Endothelial cell of umbilical vein (primary cell): Measurements from ENCODE around the gene CTSD. TPM values are rescaled to one million over a fixed set of nuclear protein-coding genes. Genes with fewer than 3 reads are reported as not detected.

Experiments used
- BruUV-seq: library from RNA; stranded (reverse); fragments of 400-500 nt; replicated peaks from 2 replicates; lab custom pipeline; 2021; lab: Mats Ljungman, UMichigan
- CTCF ChIA-PET: fragments of 300-600, 350-600 bp; sonication (Branson Sonifier 250); formaldehyde crosslinking; loops from one replicate; lab custom pipeline; 2021; ENCODE audit warnings: antibody characterized with exemption, inconsistent platforms; lab: Charles Lee
- POLR2A ChIA-PET: fragments of 300-600, 350-600 bp; sonication (Branson Sonifier 250); formaldehyde crosslinking; loops from one replicate; lab custom pipeline; 2021; ENCODE audit warnings: antibody characterized with exemption, inconsistent platforms; lab: Charles Lee
- DNase-seq: peaks from one replicate; pipeline ENCODE4 v3.0.0-alpha.2; 2011; ENCODE audit warnings: low read depth, low spot score
- FAIRE-seq: peaks from 2 replicates; lab custom pipeline; 2011; peaks lifted over from hg19 to GRCh38; lab: Jason Lieb, UNC
- H2AFZ ChIP-seq: 2 replicates; pipeline ENCODE4 v1.6.0; 2012; ENCODE audit warnings: low read depth, low read length, control low read depth, inconsistent platforms
- H3K27ac ChIP-seq: 2 replicates; pipeline ENCODE4 v1.5.1; 2011; ENCODE audit warnings: low read depth, mild to moderate bottlenecking, control low read depth, low read length, moderate library complexity; ENCODE audit not compliant: insufficient read depth
- H3K27me3 ChIP-seq, 2 experiments: 2 replicates each; pipeline versions ENCODE4 v1.6.0 to v1.6.1; 2011; ENCODE audit warnings: low read length in 2 of 2, mixed read lengths in 1 of 2; ENCODE audit not compliant: control insufficient read depth in 2 of 2, insufficient read depth in 2 of 2
- H3K36me3 ChIP-seq, 2 experiments: 2 replicates in 1 of 2; 3 replicates in 1 of 2; pipeline ENCODE4 v1.5.1; 2011; ENCODE audit warnings: low read length in 2 of 2, mild to moderate bottlenecking in 1 of 2, moderate library complexity in 1 of 2; ENCODE audit not compliant: control insufficient read depth in 2 of 2, insufficient read depth in 2 of 2; ENCODE audit errors: extremely low read depth in 1 of 2
- H3K4me1 ChIP-seq: 3 replicates; pipeline ENCODE4 v1.5.1; 2011; ENCODE audit warnings: mild to moderate bottlenecking, low read length; ENCODE audit not compliant: control insufficient read depth, insufficient read depth; ENCODE audit errors: extremely low read depth
- H3K4me2 ChIP-seq: 2 replicates; pipeline ENCODE4 v1.6.1; 2011; ENCODE audit warnings: low read length, control low read depth, mixed read lengths; ENCODE audit not compliant: insufficient read depth
- H3K4me3 ChIP-seq, 3 experiments: fragments of 200-600 bp in 1 of 3; sonication (generic), shearing (Covaris generic) in 1 of 3; replicated peaks in 1 of 3; 2 replicates each; pipeline ENCODE4 v1.5.1; 2011 to 2016; ENCODE audit warnings: control low read depth in 3 of 3, low read length in 3 of 3, mild to moderate bottlenecking in 2 of 3, inconsistent platforms in 1 of 3, low read depth in 1 of 3, moderate library complexity in 1 of 3; ENCODE audit not compliant: insufficient read depth in 1 of 3
- H3K79me2 ChIP-seq: 2 replicates; pipeline ENCODE4 v1.6.0; 2012; ENCODE audit warnings: low read length, inconsistent platforms; ENCODE audit not compliant: control insufficient read depth, insufficient read depth
- H3K9ac ChIP-seq: replicated peaks from 2 replicates; pipeline ENCODE3; 2011; ENCODE audit warnings: low read length, control low read depth; ENCODE audit not compliant: insufficient read depth; ENCODE audit errors: extremely low read depth
- H3K9me1 ChIP-seq: replicated peaks from 3 replicates; pipeline ENCODE4 v1.6.0; 2011; ENCODE audit warnings: mild to moderate bottlenecking, low read length; ENCODE audit not compliant: control insufficient read depth, insufficient read depth; ENCODE audit errors: extremely low read depth
- H3K9me3 ChIP-seq: replicated peaks from 2 replicates; pipeline ENCODE4 v1.5.1; 2012; ENCODE audit warnings: low read length, inconsistent platforms; ENCODE audit not compliant: control insufficient read depth, insufficient read depth
- H4K20me1 ChIP-seq: replicated peaks from 2 replicates; pipeline ENCODE3; 2011; ENCODE audit warnings: mild to moderate bottlenecking, low read length; ENCODE audit not compliant: control insufficient read depth, insufficient read depth; ENCODE audit errors: extremely low read depth
- EZH2 ChIP-seq: IDR thresholded peaks from 2 replicates; pipeline ENCODE4 v1.6.1; 2012; ENCODE audit warnings: borderline replicate concordance, low read depth, mild to moderate bottlenecking, moderate library complexity, low read length, inconsistent platforms; ENCODE audit not compliant: severe bottlenecking
- FOS ChIP-seq: IDR thresholded peaks from 2 replicates; pipeline ENCODE4 v1.6.1; 2011; ENCODE audit warnings: mild to moderate bottlenecking, low read length, moderate library complexity, borderline replicate concordance; ENCODE audit not compliant: insufficient read depth
- GATA2 ChIP-seq: IDR thresholded peaks from 2 replicates; pipeline ENCODE4 v1.7.0; 2011; ENCODE audit warnings: low read depth, mild to moderate bottlenecking, moderate library complexity, mixed read lengths, low read length; ENCODE audit not compliant: insufficient read length, insufficient read depth
- JUN ChIP-seq: IDR thresholded peaks from 2 replicates; pipeline ENCODE4 v1.6.1; 2011; ENCODE audit warnings: borderline replicate concordance, low read depth; ENCODE audit not compliant: insufficient read length, insufficient read depth
- MYC ChIP-seq: IDR thresholded peaks from one replicate; pipeline ENCODE4 v1.6.1; 2011; ENCODE audit warnings: mild to moderate bottlenecking, low read depth, low read length
- POLR2A ChIP-seq: IDR thresholded peaks from 2 replicates; pipeline ENCODE4 v1.6.1; 2012; ENCODE audit warnings: low read depth, mild to moderate bottlenecking, control low read depth, low read length
- POLR2AphosphoS5 ChIP-seq: IDR thresholded peaks from 2 replicates; pipeline ENCODE4 v1.6.1; 2012; ENCODE audit warnings: low read depth, mild to moderate bottlenecking, control low read depth, low read length, moderate library complexity; ENCODE audit not compliant: insufficient read depth
- dilution Hi-C: fragments of 300-500 bp; cut with MboI; formaldehyde crosslinking; loops from one replicate; pipeline ENCODE4 v1.15.0; 2019; ENCODE audit warnings: low sequenced_read_pairs; ENCODE audit not compliant: extremely low pct_ligation_motif_present
- intact Hi-C: fragments of 100-400 bp; cut with micrococcal nuclease; formaldehyde crosslinking; loops from one replicate; pipeline ENCODE4 v1.10.0; 2022
- polyA plus RNA-seq, 4 experiments: library from polyadenylated mRNA; depleted of rRNA in 3 of 4; stranded (reverse) in 3 of 4; unstranded in 1 of 4; fragments of >200 nt; gene quantifications; 2 replicates each; pipeline versions ENCODE4 v1.2.1 to v1.2.3, GENCODE V29; 2011 to 2012; ENCODE audit warnings: missing spikeins in 1 of 4
- total RNA-seq: library from RNA; stranded (reverse); gene quantifications from 2 replicates; pipeline ENCODE4 v1.2.3, GENCODE V29; 2021
- TF ChIP-seq, protein P1 (sequence below), 2 donors: IDR thresholded peaks; 1 replicate in 1 of 2; 2 replicates in 1 of 2; pipeline ENCODE4 v1.5.1; 2011; ENCODE audit warnings: low read length in 2 of 2, mild to moderate bottlenecking in 2 of 2, moderate library complexity in 2 of 2, control low read depth in 1 of 2, inconsistent platforms in 1 of 2, low read depth in 1 of 2; ENCODE audit not compliant: insufficient read depth in 1 of 2; ENCODE audit errors: extremely low read depth in 1 of 2
- TF ChIP-seq, protein P2 (sequence below): IDR thresholded peaks from 2 replicates; pipeline ENCODE4 v1.6.1; 2011; ENCODE audit not compliant: insufficient read depth, insufficient read length

Gene CTSD
- total and polyA plus RNA-seq, 2 donors (not counting 3 experiments of a cell fraction or from before 2014, with no cell fraction given): 215 to 248 TPM

- DNase-seq: no peak
- no peak overlapping the region for H3K9ac ChIP-seq
- dilution Hi-C loops: no loop called here
- no peak overlapping the region for H3K4me3 ChIP-seq
- no peaks in the 10 kb centered on the region for H3K27me3 ChIP-seq
- no peaks in the 10 kb centered on the region for H3K9me1 ChIP-seq
- no peaks in the 10 kb centered on the region for H4K20me1 ChIP-seq
- no peaks in the 10 kb centered on the region for H3K36me3 ChIP-seq
- no peak for FAIRE-seq
- H3K4me2 ChIP-seq: no peak overlapping the region
- H3K9me3 ChIP-seq: no peaks in the 10 kb centered on the region
- no peaks in the 10 kb centered on the region for H3K4me1 ChIP-seq
- intact Hi-C loops: no loop called here
- TF ChIP-seq JUN: no peak
- TF ChIP-seq, protein P1, sequence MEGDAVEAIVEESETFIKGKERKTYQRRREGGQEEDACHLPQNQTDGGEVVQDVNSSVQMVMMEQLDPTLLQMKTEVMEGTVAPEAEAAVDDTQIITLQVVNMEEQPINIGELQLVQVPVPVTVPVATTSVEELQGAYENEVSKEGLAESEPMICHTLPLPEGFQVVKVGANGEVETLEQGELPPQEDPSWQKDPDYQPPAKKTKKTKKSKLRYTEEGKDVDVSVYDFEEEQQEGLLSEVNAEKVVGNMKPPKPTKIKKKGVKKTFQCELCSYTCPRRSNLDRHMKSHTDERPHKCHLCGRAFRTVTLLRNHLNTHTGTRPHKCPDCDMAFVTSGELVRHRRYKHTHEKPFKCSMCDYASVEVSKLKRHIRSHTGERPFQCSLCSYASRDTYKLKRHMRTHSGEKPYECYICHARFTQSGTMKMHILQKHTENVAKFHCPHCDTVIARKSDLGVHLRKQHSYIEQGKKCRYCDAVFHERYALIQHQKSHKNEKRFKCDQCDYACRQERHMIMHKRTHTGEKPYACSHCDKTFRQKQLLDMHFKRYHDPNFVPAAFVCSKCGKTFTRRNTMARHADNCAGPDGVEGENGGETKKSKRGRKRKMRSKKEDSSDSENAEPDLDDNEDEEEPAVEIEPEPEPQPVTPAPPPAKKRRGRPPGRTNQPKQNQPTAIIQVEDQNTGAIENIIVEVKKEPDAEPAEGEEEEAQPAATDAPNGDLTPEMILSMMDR (IDR thresholded peaks at IDR 0.05; ENCODE audit: extremely low read depth in 1 of 2, insufficient read depth in 1 of 2, low read depth in 1 of 2, low read length in 2 of 2): no peak
- no peak for TF ChIP-seq POLR2AphosphoS5
- TF ChIP-seq POLR2A: no peak
- TF ChIP-seq, protein P2, sequence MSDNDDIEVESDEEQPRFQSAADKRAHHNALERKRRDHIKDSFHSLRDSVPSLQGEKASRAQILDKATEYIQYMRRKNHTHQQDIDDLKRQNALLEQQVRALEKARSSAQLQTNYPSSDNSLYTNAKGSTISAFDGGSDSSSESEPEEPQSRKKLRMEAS: no peak
- TF ChIP-seq GATA2: no peak
- TF ChIP-seq FOS: no peak
- TF ChIP-seq EZH2: no peak
- no peak for TF ChIP-seq MYC
- H2AFZ ChIP-seq: no peak overlapping the region
- CTCF ChIA-PET: interaction anchor here (1.0 to 2.8 kb wide), 4 partner anchors 13 to 295 kb away, joined by 3 to 19 read pairs (median 6); no protein-coding TSS in a partner anchor
- BruUV-seq: no TSS peak
- no peaks in the 10 kb centered on the region for H3K79me2 ChIP-seq
- POLR2A ChIA-PET: no interaction called here
- H3K27ac ChIP-seq: no peak overlapping the region
Measured at GRCh38 chr11:1706634-1707400, 56.9 kb downstream of the CTSD start.
